ENCODE data around the gene TRIM47.
A peak's percentile ranks its signal among the peaks of the same experiment; 100 is the strongest.

DNA sequence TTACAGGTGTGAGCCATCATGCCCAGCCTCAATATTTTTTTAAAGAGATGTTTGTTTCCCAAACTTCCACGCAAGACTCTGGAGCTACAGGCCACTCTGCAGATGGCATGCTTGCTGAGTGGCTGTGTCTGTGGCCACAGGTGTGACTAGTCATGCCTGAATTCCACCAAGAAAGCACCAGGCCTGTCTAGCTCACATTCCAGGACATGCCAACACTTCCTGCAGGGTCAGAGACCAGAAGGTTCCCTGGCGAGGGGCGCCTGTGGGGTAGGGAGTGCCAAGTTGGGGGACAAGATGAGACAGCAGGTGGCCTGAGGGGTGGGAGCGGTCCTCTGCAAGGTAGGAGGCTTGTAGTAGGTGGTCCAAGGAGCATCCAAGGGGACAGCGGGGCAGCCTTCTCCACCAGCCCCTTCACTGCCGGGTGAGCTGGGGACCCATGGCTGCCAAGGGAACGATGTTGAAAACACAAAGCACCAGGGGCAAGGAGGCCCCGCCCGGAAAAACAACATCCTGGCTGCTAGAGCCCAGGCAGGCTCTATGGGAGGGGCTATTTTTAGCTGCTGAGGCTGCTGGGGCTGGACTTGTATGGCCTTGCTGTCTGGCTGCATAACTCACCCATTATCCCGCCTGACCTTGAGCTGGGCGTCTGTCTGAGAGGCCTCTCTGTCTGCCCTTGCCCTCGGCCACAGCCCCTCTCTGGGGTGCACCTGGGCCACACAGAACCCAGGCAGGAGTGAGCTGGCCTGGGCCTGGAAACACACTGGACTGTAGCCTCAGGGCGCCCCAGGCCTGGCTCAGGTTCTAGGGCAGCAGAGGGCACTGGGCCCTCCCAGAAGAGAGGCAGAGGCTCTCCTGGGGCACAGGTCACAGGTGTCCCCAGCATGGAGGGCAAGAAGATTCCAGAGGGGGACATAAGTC is 5.7 kb downstream of the TRIM47 start:
- no peak for TF ChIP-seq CTCF (IDR thresholded peaks at IDR 0.05; ENCODE audit: low read depth, low read length, missing input control)
- no peak for TF ChIP-seq TAF1 (conservative IDR thresholded peaks at IDR 0.05)
- TF ChIP-seq MAX (IDR thresholded peaks at IDR 0.05) = no peak
- TF ChIP-seq, protein P1, sequence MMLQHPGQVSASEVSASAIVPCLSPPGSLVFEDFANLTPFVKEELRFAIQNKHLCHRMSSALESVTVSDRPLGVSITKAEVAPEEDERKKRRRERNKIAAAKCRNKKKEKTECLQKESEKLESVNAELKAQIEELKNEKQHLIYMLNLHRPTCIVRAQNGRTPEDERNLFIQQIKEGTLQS (IDR thresholded peaks at IDR 0.05) = no peak
- TF ChIP-seq EGR1 (IDR thresholded peaks at IDR 0.05; ENCODE audit: low read depth in 2 of 2) = no peak
- no peak for TF ChIP-seq HNF4G (IDR thresholded peaks at IDR 0.05)
- no peak for TF ChIP-seq FOXA1 (IDR thresholded peaks at IDR 0.05)
- TF ChIP-seq YY1 (IDR thresholded peaks at IDR 0.05) = no peak
- no peak for TF ChIP-seq GABPA (IDR thresholded peaks at IDR 0.05 in 1 of 2, conservative IDR thresholded peaks at IDR 0.05 in 1 of 2)
- TF ChIP-seq RAD21 (IDR thresholded peaks at IDR 0.05) = no peak
- peak; percentile 17 for TF ChIP-seq NR2F2 (IDR thresholded peaks at IDR 0.05)
- TF ChIP-seq REST (IDR thresholded peaks at IDR 0.05) = no peak
- TF ChIP-seq RXRA (IDR thresholded peaks at IDR 0.05) = peak in 1 of 2 donors; percentile 8
